ENCODE data around the gene PKP4.
"Not testable (repeated sequence)": the region's sequence is repeated elsewhere in the genome, so short reads cannot be mapped to it uniquely, and the experiment has no call there.

The PKP4 gene

GRCh38 chr2:158676696-158677095, 219.9 kb downstream of the PKP4 start:
- DNase-seq (ENCODE audit: low read depth in 2 of 2), result no peak

- DNase-seq (ENCODE audit: low read depth in 2 of 2), result no peak
These were observed 220.8 kb downstream of the PKP4 start for GRCh38 chr2:158677542-158677941.

- no peak for DNase-seq (ENCODE audit: low read depth in 2 of 2)
These were observed 225.1 kb downstream of the PKP4 start for GRCh38 chr2:158681816-158682215.

- no peak for DNase-seq (ENCODE audit: low read depth in 2 of 2)
These were observed 228.9 kb downstream of the PKP4 start for GRCh38 chr2:158685646-158686045.

- DNase-seq (ENCODE audit: low read depth in 2 of 2), result no peak
These were observed 229.5 kb downstream of the PKP4 start for GRCh38 chr2:158686210-158686691.

- DNase-seq (ENCODE audit: low read depth in 2 of 2), result no peak
These were observed 230.6 kb downstream of the PKP4 start for GRCh38 chr2:158687315-158687714.

GRCh38 chr2:158688721-158689120, 232.0 kb downstream of the PKP4 start:
- DNase-seq (ENCODE audit: low read depth in 2 of 2), result no peak

- no peak for DNase-seq (ENCODE audit: low read depth in 2 of 2)
These were observed 232.6 kb downstream of the PKP4 start for GRCh38 chr2:158689391-158689790.

GRCh38 chr2:158690823-158691222, 234.1 kb downstream of the PKP4 start:
- no peak for DNase-seq (ENCODE audit: low read depth in 2 of 2)

- no peak for DNase-seq (ENCODE audit: low read depth in 2 of 2)
These were observed 234.9 kb downstream of the PKP4 start for GRCh38 chr2:158691619-158692018.

- DNase-seq (ENCODE audit: low read depth in 2 of 2), result no peak
These were observed 235.8 kb downstream of the PKP4 start for GRCh38 chr2:158692372-158693103.

- DNase-seq (ENCODE audit: low read depth in 2 of 2), result no peak
These were observed 236.7 kb downstream of the PKP4 start for GRCh38 chr2:158693476-158693875.

- DNase-seq (ENCODE audit: low read depth in 2 of 2), result no peak
These were observed 238.6 kb downstream of the PKP4 start for GRCh38 chr2:158695305-158695704.

GRCh38 chr2:158695744-158696143, 239.0 kb downstream of the PKP4 start:
- DNase-seq (ENCODE audit: low read depth in 2 of 2), result not testable (repeated sequence)

GRCh38 chr2:158699323-158699722, 242.6 kb downstream of the PKP4 start:
- DNase-seq (ENCODE audit: low read depth in 2 of 2), result no peak

- no peak for DNase-seq (ENCODE audit: low read depth in 2 of 2)
These were observed 244.3 kb downstream of the PKP4 start for GRCh38 chr2:158701101-158701500.

GRCh38 chr2:158702740-158703139, 246.0 kb downstream of the PKP4 start:
- no peak for DNase-seq (ENCODE audit: low read depth in 2 of 2)

GRCh38 chr2:158704724-158705465, 248.1 kb downstream of the PKP4 start:
- DNase-seq (ENCODE audit: low read depth in 2 of 2), result not testable (repeated sequence)

GRCh38 chr2:158712791-158713522, 256.2 kb downstream of the PKP4 start:
- no peak for DNase-seq (ENCODE audit: low read depth in 2 of 2)

- no peak for DNase-seq (ENCODE audit: low read depth in 2 of 2)
These were observed 256.9 kb downstream of the PKP4 start for GRCh38 chr2:158713523-158714138.

GRCh38 chr2:158714420-158714819, 257.7 kb downstream of the PKP4 start:
- DNase-seq (ENCODE audit: low read depth in 2 of 2), result no peak

GRCh38 chr2:158715357-158715756, 258.6 kb downstream of the PKP4 start:
- no peak for DNase-seq (ENCODE audit: low read depth in 2 of 2)
